GM12878 (cell line): Measurements from ENCODE around the gene PAX2. TPM values are rescaled to one million over a fixed set of nuclear protein-coding genes. Genes with fewer than 3 reads are reported as not detected.

Experiments used
- ATAC-seq: fragments of 200-7000 bp; cut with Tn5 transposase; 3 replicates; pipeline ENCODE4 v1.9.1; 2020; ENCODE audit warnings: mild to moderate bottlenecking, moderate library complexity
- BruUV-seq: library from RNA; stranded (reverse); fragments of 400-500 nt; replicated peaks from 2 replicates; lab custom pipeline; 2021; lab: Mats Ljungman, UMichigan
- CTCF ChIA-PET: fragments of 300-600 bp; sonication (Branson Sonifier 250); formaldehyde crosslinking; extraction: SDS; loops from one replicate; lab custom pipeline; 2021; ENCODE audit warnings: inconsistent platforms; lab: Yijun Ruan, JAX
- POLR2A ChIA-PET: fragments of 350-600 bp; formaldehyde crosslinking; extraction: SDS; loops from one replicate; lab custom pipeline; 2021; ENCODE audit warnings: inconsistent platforms; lab: Charles Lee
- RAD21 ChIA-PET: fragments of 300-600 bp; sonication (Branson Sonifier 250); formaldehyde crosslinking; loops from one replicate; lab custom pipeline; 2023; ENCODE audit warnings: antibody characterized with exemption; ENCODE audit not compliant: unreplicated experiment; lab: Charles Lee
- SMC1A ChIA-PET: fragments of 300-600 bp; sonication (Branson Sonifier 250); formaldehyde crosslinking; loops from one replicate; lab custom pipeline; 2023; ENCODE audit not compliant: unreplicated experiment, uncharacterized antibody; lab: Charles Lee
- DNase-seq: peaks from one replicate; pipeline ENCODE4 v3.0.0-alpha.2; 2011; ENCODE audit warnings: low read depth, low spot score
- FAIRE-seq: peaks from 3 replicates; lab custom pipeline; 2011; peaks lifted over from hg19 to GRCh38; lab: Jason Lieb, UNC
- H2AFZ ChIP-seq: 2 replicates; pipeline ENCODE4 v1.6.0; 2011; ENCODE audit warnings: low read depth, low read length, control low read depth; ENCODE audit not compliant: control insufficient read depth
- H3K27ac ChIP-seq: 2 replicates; pipeline ENCODE4 v1.5.1; 2011; ENCODE audit warnings: control low read depth; ENCODE audit not compliant: control insufficient read depth, insufficient read depth
- H3K27me3 ChIP-seq, 2 experiments: replicated peaks in 1 of 2; 2 replicates each; pipeline versions ENCODE4 v1.6.0 to v1.6.1; 2011; ENCODE audit warnings: low read length in 1 of 2; ENCODE audit not compliant: control insufficient read depth in 2 of 2, insufficient read depth in 2 of 2
- H3K36me3 ChIP-seq, 2 experiments: 2 replicates each; pipeline ENCODE4 v1.5.1; 2011; ENCODE audit warnings: low read length in 1 of 2; ENCODE audit not compliant: control insufficient read depth in 2 of 2, insufficient read depth in 2 of 2
- H3K4me1 ChIP-seq: 2 replicates; pipeline ENCODE4 v1.6.1; 2011; ENCODE audit warnings: mild to moderate bottlenecking, low read length, moderate library complexity, mixed read lengths; ENCODE audit not compliant: control insufficient read depth, insufficient read depth
- H3K4me2 ChIP-seq: 2 replicates; pipeline ENCODE4 v1.6.0; 2011; ENCODE audit warnings: control low read depth; ENCODE audit not compliant: control insufficient read depth, insufficient read depth
- H3K4me3 ChIP-seq: fragments of 200-600 bp; sonication (generic); 2 replicates; pipeline ENCODE4 v1.5.1; 2016
- H3K79me2 ChIP-seq: 2 replicates; pipeline ENCODE4 v1.6.0; 2011; ENCODE audit warnings: low read length; ENCODE audit not compliant: control insufficient read depth, insufficient read depth
- H3K9ac ChIP-seq: 2 replicates; pipeline ENCODE4 v1.8.0; 2011; ENCODE audit warnings: low read length, control low read depth, mixed read lengths; ENCODE audit not compliant: control insufficient read depth, insufficient read depth
- H3K9me3 ChIP-seq: replicated peaks from 3 replicates; pipeline ENCODE4 v1.5.1; 2011; ENCODE audit warnings: mild to moderate bottlenecking, low read length; ENCODE audit not compliant: control insufficient read depth, insufficient read depth
- H4K20me1 ChIP-seq: 2 replicates; pipeline ENCODE4 v1.6.0; 2011; ENCODE audit not compliant: control insufficient read depth, insufficient read depth
- ATF2 ChIP-seq: IDR thresholded peaks from 2 replicates; pipeline ENCODE4 v1.6.1; 2012; ENCODE audit warnings: low read length, inconsistent platforms
- BACH1 ChIP-seq: fragments of 450-650 bp; IDR thresholded peaks from 2 replicates; pipeline ENCODE4 v1.6.1; 2017; ENCODE audit warnings: mild to moderate bottlenecking, borderline replicate concordance
- CEBPZ ChIP-seq: fragments of 150-350 bp; IDR thresholded peaks from 2 replicates; pipeline ENCODE4 v1.6.1; 2016; ENCODE audit warnings: low read depth, low read length
- CHD4 ChIP-seq: fragments of 200-600 bp; sonication (generic); IDR thresholded peaks from 2 replicates; pipeline ENCODE4 v1.6.1; 2016; ENCODE audit warnings: mild to moderate bottlenecking
- E2F4 ChIP-seq: IDR thresholded peaks from 2 replicates; pipeline ENCODE4 v1.6.1; 2012; ENCODE audit warnings: low read depth, low read length, improper control_type of control experiment
- EZH2 ChIP-seq: IDR thresholded peaks from 2 replicates; pipeline ENCODE4 v1.6.1; 2012; ENCODE audit warnings: low read depth, mild to moderate bottlenecking, control low read depth, inconsistent platforms, low read length, borderline replicate concordance; ENCODE audit not compliant: control insufficient read depth
- HDGF ChIP-seq: fragments of 450-650 bp; IDR thresholded peaks from 2 replicates; pipeline ENCODE4 v1.6.1; 2016; ENCODE audit warnings: antibody characterized with exemption
- JUNB ChIP-seq: IDR thresholded peaks from 2 replicates; pipeline ENCODE4 v1.6.1; 2016; ENCODE audit warnings: antibody characterized with exemption, mild to moderate bottlenecking
- PML ChIP-seq: IDR thresholded peaks from 2 replicates; pipeline ENCODE4 v1.6.1; 2012; ENCODE audit warnings: low read length, inconsistent platforms
- POU2F2 ChIP-seq: IDR thresholded peaks from 3 replicates; pipeline ENCODE4 v1.6.1; 2011; ENCODE audit warnings: low read depth, mild to moderate bottlenecking, low read length, borderline replicate concordance
- RBBP5 ChIP-seq: fragments of 200-600 bp; sonication (generic); conservative IDR thresholded peaks from 2 replicates; pipeline ENCODE4 v1.6.1; 2016
- RELA ChIP-seq: fragments of 450-650 bp; IDR thresholded peaks from 2 replicates; pipeline ENCODE4 v1.8.0; 2014; ENCODE audit warnings: borderline replicate concordance; ENCODE audit not compliant: partially characterized antibody
- RELB ChIP-seq: fragments of 450-650 bp; IDR thresholded peaks from 2 replicates; pipeline ENCODE4 v1.6.1; 2017; ENCODE audit warnings: low read depth, mild to moderate bottlenecking, moderate library complexity
- RFX5 ChIP-seq: IDR thresholded peaks from 2 replicates; pipeline ENCODE4 v1.6.1; 2011; ENCODE audit warnings: low read depth, low read length, improper control_type of control experiment
- STAT3 ChIP-seq: IDR thresholded peaks from 2 replicates; pipeline ENCODE4 v1.6.1; 2011; ENCODE audit warnings: low read depth, low read length, improper control_type of control experiment
- SUZ12 ChIP-seq: fragments of 200-600 bp; sonication (generic); IDR thresholded peaks from one replicate; pipeline ENCODE4 v1.6.1; 2018; ENCODE audit warnings: antibody characterized with exemption, mild to moderate bottlenecking; ENCODE audit not compliant: unreplicated experiment
- TBL1XR1 ChIP-seq: IDR thresholded peaks from 2 replicates; pipeline ENCODE4 v1.6.1; 2012; ENCODE audit warnings: low read depth, low read length, improper control_type of control experiment
- ZBED1 ChIP-seq: IDR thresholded peaks from 2 replicates; pipeline ENCODE4 v1.6.1; 2016; ENCODE audit warnings: borderline replicate concordance
- WGBS: methylation state at CpG from one replicate; pipeline ENCODE4 v1.1.6; 2016; ENCODE audit warnings: low lambda C conversion rate; ENCODE audit not compliant: insufficient replicate concordance, insufficient coverage; ENCODE audit errors: missing lambda C conversion rate; 5-methylcytosine and 5-hydroxymethylcytosine counted together
- in situ Hi-C: fragments of 300-500 bp; cut with MboI; formaldehyde crosslinking; loops from 9 replicates; pipeline ENCODE4 v1.14.3; 2018; ENCODE audit warnings: mixed read lengths
- intact Hi-C: fragments of 100-400 bp; cut with micrococcal nuclease; formaldehyde crosslinking; loops from one replicate; pipeline ENCODE4 v1.14.2; 2022; ENCODE audit not compliant: unreplicated experiment
- polyA plus RNA-seq, 11 experiments: library from polyadenylated mRNA; depleted of rRNA in 4 of 11; unstranded in 6 of 11; stranded (reverse) in 5 of 11; fragments of >200 nt; fragmentation: Nextera tagmentation in 4 of 11; fragmentation: Illumina TruSeq in 1 of 11; extraction: Ambion mirVana in 4 of 11; extraction: Trizol in 1 of 11; gene quantifications; 1 replicate in 1 of 11; 2 replicates in 10 of 11; pipeline versions ENCODE4 v1.2.1 to v1.2.3, GENCODE V29; 2011 to 2016; ENCODE audit warnings: inconsistent platforms in 2 of 11, missing spikeins in 2 of 11, low read depth in 1 of 11
- total RNA-seq, 4 experiments: library from RNA; depleted of rRNA in 3 of 4; stranded (reverse); fragments of >200 nt in 3 of 4; fragmentation: Illumina TruSeq in 1 of 4; extraction: Trizol in 1 of 4; gene quantifications; 2 replicates each; pipeline versions ENCODE4 v1.2.1 to v1.2.3, GENCODE V29; 2013 to 2021

Gene PAX2
- total and polyA plus RNA-seq, 10 of the 15 experiments (the other 5 are each of a cell fraction or from before 2014, with no cell fraction given), result not detected

- Histone ChIP-seq H3K9ac (no peak overlapping the region), H3K27ac (no peak overlapping the region), H2AFZ (no peak overlapping the region), H3K4me1 (no peaks in the 10 kb centered on the region), H4K20me1 (no peaks in the 10 kb centered on the region), H3K36me3 (no peaks in the 10 kb centered on the region), H3K27me3 (peaks cover 4 to 15% of the 10 kb centered on the region in 2 experiments; a peak in 2 of 4 replicates), H3K9me3 (no peaks in the 10 kb centered on the region), H3K79me2 (no peaks in the 10 kb centered on the region), H3K4me3 (no peak overlapping the region), H3K4me2 (no peak overlapping the region)
- SMC1A ChIA-PET, result interaction anchor here (1.1 kb wide), 1 partner anchor 61 kb away, joined by 5 read pairs; no protein-coding TSS in a partner anchor
- CTCF ChIA-PET, result no interaction called here
- no peak for ATAC-seq
- FAIRE-seq, result no peak
- intact Hi-C loops, result no loop called here
- RAD21 ChIA-PET, result no interaction called here
- no peak for DNase-seq
- 38% methylated on average over 14 of the region's 14 CpGs for WGBS
- POLR2A ChIA-PET, result interaction anchor here (0.6 kb wide), 1 partner anchor 132 kb away, joined by 6 read pairs; no protein-coding TSS in a partner anchor
- in situ Hi-C loops, result no loop called here
- no TSS peak for BruUV-seq
- TF ChIP-seq RELA (no peak), BACH1 (no peak), ATF2 (no peak), E2F4 (no peak), ZBED1 (no peak), JUNB (no peak), EZH2 (no peak), HDGF (no peak), PML (no peak), CEBPZ (no peak), CHD4 (no peak), STAT3 (no peak), TBL1XR1 (no peak), RELB (no peak), RFX5 (no peak), RBBP5 (no peak), POU2F2 (no peak), SUZ12 (no peak)
Observed at GRCh38 chr10:100810091-100810834, 64.9 kb downstream of the PAX2 start.
